GM23338 (cell line): ENCODE measurements around the gene ITIH6. TPM values are rescaled to one million over a fixed set of nuclear protein-coding genes. Genes with fewer than 3 reads are reported as not detected.

Source experiments
- ATAC-seq: fragments of 200-7000 bp; cut with Tn5 transposase; 3 replicates; pipeline ENCODE4 v1.9.1; 2020
- DNase-seq: peaks from one replicate; pipeline ENCODE4 v3.0.0-alpha.2; 2015; ENCODE audit warnings: low spot score
- H2AFZ ChIP-seq: fragments of 200-600 bp; sonication (generic); 2 replicates; pipeline ENCODE4 v1.8.0; 2016; ENCODE audit warnings: antibody characterized with exemption, mild to moderate bottlenecking, moderate library complexity
- H3F3A ChIP-seq: fragments of 200-600 bp; sonication (generic); replicated peaks from 2 replicates; pipeline ENCODE4 v1.8.0; 2017; ENCODE audit warnings: antibody characterized with exemption, mixed run types, low read depth
- H3K27ac ChIP-seq: fragments of 200-600 bp; sonication (generic); 2 replicates; pipeline ENCODE4 v1.6.1; 2016; ENCODE audit warnings: low read depth
- H3K27me3 ChIP-seq: fragments of 200-600 bp; sonication (generic); 2 replicates; pipeline ENCODE4 v1.8.0; 2016; ENCODE audit warnings: mild to moderate bottlenecking, mixed run types, moderate library complexity; ENCODE audit not compliant: insufficient read depth
- H3K36me3 ChIP-seq: fragments of 200-600 bp; sonication (generic); 2 replicates; pipeline ENCODE4 v1.8.0; 2016; ENCODE audit warnings: mild to moderate bottlenecking; ENCODE audit not compliant: insufficient read depth
- H3K4me1 ChIP-seq: fragments of 200-600 bp; sonication (generic); 2 replicates; pipeline ENCODE4 v1.8.0; 2016; ENCODE audit warnings: mild to moderate bottlenecking, moderate library complexity; ENCODE audit not compliant: insufficient read depth
- H3K4me2 ChIP-seq: fragments of 200-600 bp; sonication (generic); 2 replicates; pipeline ENCODE4 v1.7.1; 2017; ENCODE audit warnings: mixed run types
- H3K4me3 ChIP-seq: fragments of 200-600 bp; sonication (generic); 2 replicates; pipeline ENCODE4 v1.6.1; 2016; ENCODE audit warnings: mixed run types
- H3K79me2 ChIP-seq: fragments of 200-600 bp; sonication (generic); replicated peaks from 2 replicates; pipeline ENCODE4 v1.8.0; 2017; ENCODE audit warnings: mild to moderate bottlenecking; ENCODE audit not compliant: insufficient read depth
- H3K9me2 ChIP-seq: fragments of 200-600 bp; sonication (generic); 2 replicates; pipeline ENCODE4 v1.8.0; 2017; ENCODE audit not compliant: insufficient read depth
- H4K20me1 ChIP-seq: fragments of 200-600 bp; sonication (generic); replicated peaks from 2 replicates; pipeline ENCODE4 v1.8.0; 2017; ENCODE audit warnings: mild to moderate bottlenecking; ENCODE audit not compliant: insufficient read depth
- H3K27ac Mint-ChIP-seq: 2 replicates; pipeline ENCODE4 v1.8.0; 2020; ENCODE audit warnings: inconsistent platforms, mild to moderate bottlenecking, moderate library complexity, mixed read lengths
- H3K27me3 Mint-ChIP-seq: 3 replicates; pipeline ENCODE4 v1.8.0; 2022; ENCODE audit warnings: low read depth, mild to moderate bottlenecking, moderate library complexity, mixed read lengths, inconsistent platforms; ENCODE audit not compliant: insufficient read depth, poor library complexity
- H3K36me3 Mint-ChIP-seq: 3 replicates; pipeline ENCODE4 v1.8.0; 2021; ENCODE audit warnings: low read depth, mild to moderate bottlenecking, inconsistent platforms, moderate library complexity, mixed read lengths
- H3K4me1 Mint-ChIP-seq: 3 replicates; pipeline ENCODE4 v1.8.0; 2020; ENCODE audit warnings: mild to moderate bottlenecking, inconsistent platforms, mixed read lengths
- H3K4me3 Mint-ChIP-seq: 3 replicates; pipeline ENCODE4 v1.8.0; 2021; ENCODE audit warnings: moderate library complexity, mild to moderate bottlenecking, inconsistent platforms, mixed read lengths
- H3K9me3 Mint-ChIP-seq: 3 replicates; pipeline ENCODE4 v1.8.0; 2020; ENCODE audit warnings: moderate library complexity, mild to moderate bottlenecking, inconsistent platforms, mixed read lengths
- CREB1 ChIP-seq: fragments of 250-450 bp; sonication (Bioruptor Pico); IDR thresholded peaks from 2 replicates; pipeline ENCODE4 v1.5.0; 2020; ENCODE audit warnings: low read depth, mild to moderate bottlenecking, moderate library complexity
- EZH2 ChIP-seq: fragments of 200-600 bp; sonication (generic); IDR thresholded peaks from one replicate; pipeline ENCODE4 v1.8.0; 2017; ENCODE audit warnings: antibody characterized with exemption, mild to moderate bottlenecking, low read depth; ENCODE audit not compliant: unreplicated experiment
- EZH2phosphoT487 ChIP-seq: fragments of 200-600 bp; sonication (generic); IDR thresholded peaks from one replicate; pipeline ENCODE4 v1.8.1; 2018; ENCODE audit warnings: antibody characterized with exemption; ENCODE audit not compliant: unreplicated experiment
- JUNB ChIP-seq: IDR thresholded peaks from one replicate; pipeline ENCODE4 v1.6.1; 2016; ENCODE audit warnings: antibody characterized with exemption; ENCODE audit not compliant: unreplicated experiment
- POLR2AphosphoS5 ChIP-seq: IDR thresholded peaks from 2 replicates; pipeline ENCODE4 v1.6.1; 2016; ENCODE audit warnings: antibody characterized with exemption, low read depth
- STAT1 ChIP-seq: IDR thresholded peaks from one replicate; pipeline ENCODE4 v1.6.1; 2016; ENCODE audit warnings: antibody characterized with exemption; ENCODE audit not compliant: unreplicated experiment
- ZNF114 ChIP-seq: fragments of 250-450 bp; sonication (Bioruptor Pico); IDR thresholded peaks from 2 replicates; pipeline ENCODE4 v1.5.0; 2020; ENCODE audit warnings: mild to moderate bottlenecking, moderate library complexity
- ZNF331 ChIP-seq: fragments of 250-450 bp; sonication (Bioruptor Pico); IDR thresholded peaks from 2 replicates; pipeline ENCODE4 v1.5.0; 2020; ENCODE audit warnings: low read depth, mild to moderate bottlenecking, moderate library complexity
- polyA plus RNA-seq: library from polyadenylated mRNA; unstranded; fragments of >200 nt; fragmentation: Nextera tagmentation; extraction: Ambion mirVana; gene quantifications from 2 replicates; pipeline ENCODE4 v1.2.1, GENCODE V29; 2016
- total RNA-seq: library from RNA; depleted of rRNA; stranded (reverse); fragments of >200 nt; shearing (Covaris generic); gene quantifications from 2 replicates; pipeline ENCODE4 v1.2.3, GENCODE V29; 2014
- TF ChIP-seq, protein P1 (sequence below), 2 experiments: fragments of 200-600 bp in 1 of 2; sonication (generic) in 1 of 2; conservative IDR thresholded peaks; 2 replicates each; pipeline versions ENCODE4 v1.5.1 to v1.6.1; 2016 to 2017; ENCODE audit warnings: antibody characterized with exemption in 2 of 2, low read depth in 2 of 2, mild to moderate bottlenecking in 2 of 2, moderate library complexity in 1 of 2
- TF ChIP-seq, protein P2 (sequence below): fragments of 250-450 bp; sonication (Bioruptor Pico); IDR thresholded peaks from 2 replicates; pipeline ENCODE4 v1.5.0; 2020; ENCODE audit warnings: mild to moderate bottlenecking, moderate library complexity

The ITIH6 gene
- total and polyA plus RNA-seq, 2 experiments from 2014 or later = not detected

DNA sequence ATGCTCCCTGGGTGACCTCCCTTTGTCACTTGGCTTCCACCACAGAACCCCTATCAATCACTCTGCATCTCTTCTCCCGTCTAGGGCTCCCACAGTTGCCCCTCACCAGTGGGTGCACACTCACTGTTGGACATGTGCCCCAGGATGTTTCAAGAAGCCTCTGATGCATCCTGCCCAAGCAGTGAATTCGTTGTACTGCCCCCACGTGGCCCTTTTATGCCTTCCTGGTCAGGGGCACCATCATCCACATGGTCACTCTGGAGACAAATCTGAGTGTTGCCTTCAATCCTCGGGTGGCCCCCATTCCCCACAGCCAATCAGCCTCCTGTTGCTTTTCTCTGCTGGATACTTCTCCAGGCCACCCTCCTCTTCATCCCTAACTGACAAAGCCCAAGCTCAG, 12.2 kb downstream of the ITIH6 start:
- ATAC-seq (peak; percentile 82), DNase-seq (peak; percentile 41)
- H4K20me1 ChIP-seq = no peaks in the 10 kb centered on the region
- no peaks in the 10 kb centered on the region for H3K79me2 ChIP-seq
- no peaks in the 10 kb centered on the region for H3K36me3 Mint-ChIP-seq
- H3K27ac Mint-ChIP-seq = no peak overlapping the region
- no peak overlapping the region for H3K4me3 ChIP-seq
- H3K4me1 ChIP-seq = no peaks in the 10 kb centered on the region
- H3F3A ChIP-seq = no peaks in the 10 kb centered on the region
- H3K27ac ChIP-seq = no peak overlapping the region
- no peaks in the 10 kb centered on the region for H3K9me2 ChIP-seq
- no peaks in the 10 kb centered on the region for H3K27me3 ChIP-seq
- no peak overlapping the region for H2AFZ ChIP-seq
- H3K27me3 Mint-ChIP-seq = peaks cover 2% of the 10 kb centered on the region
- H3K4me3 Mint-ChIP-seq = no peak overlapping the region
- no peaks in the 10 kb centered on the region; the same call in 2 of the 3 replicates for H3K4me1 Mint-ChIP-seq
- H3K36me3 ChIP-seq = no peaks in the 10 kb centered on the region
- TF ChIP-seq, protein P1, sequence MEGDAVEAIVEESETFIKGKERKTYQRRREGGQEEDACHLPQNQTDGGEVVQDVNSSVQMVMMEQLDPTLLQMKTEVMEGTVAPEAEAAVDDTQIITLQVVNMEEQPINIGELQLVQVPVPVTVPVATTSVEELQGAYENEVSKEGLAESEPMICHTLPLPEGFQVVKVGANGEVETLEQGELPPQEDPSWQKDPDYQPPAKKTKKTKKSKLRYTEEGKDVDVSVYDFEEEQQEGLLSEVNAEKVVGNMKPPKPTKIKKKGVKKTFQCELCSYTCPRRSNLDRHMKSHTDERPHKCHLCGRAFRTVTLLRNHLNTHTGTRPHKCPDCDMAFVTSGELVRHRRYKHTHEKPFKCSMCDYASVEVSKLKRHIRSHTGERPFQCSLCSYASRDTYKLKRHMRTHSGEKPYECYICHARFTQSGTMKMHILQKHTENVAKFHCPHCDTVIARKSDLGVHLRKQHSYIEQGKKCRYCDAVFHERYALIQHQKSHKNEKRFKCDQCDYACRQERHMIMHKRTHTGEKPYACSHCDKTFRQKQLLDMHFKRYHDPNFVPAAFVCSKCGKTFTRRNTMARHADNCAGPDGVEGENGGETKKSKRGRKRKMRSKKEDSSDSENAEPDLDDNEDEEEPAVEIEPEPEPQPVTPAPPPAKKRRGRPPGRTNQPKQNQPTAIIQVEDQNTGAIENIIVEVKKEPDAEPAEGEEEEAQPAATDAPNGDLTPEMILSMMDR (conservative IDR thresholded peaks at IDR 0.05; ENCODE audit: low read depth in 2 of 2) = peak; percentile 44 to 60
- no peak for TF ChIP-seq CREB1 (CRISPR knock-in tag)
- no peak overlapping the region for H3K4me2 ChIP-seq
- no peaks in the 10 kb centered on the region; the same call in 2 of the 3 replicates for H3K9me3 Mint-ChIP-seq

DNA sequence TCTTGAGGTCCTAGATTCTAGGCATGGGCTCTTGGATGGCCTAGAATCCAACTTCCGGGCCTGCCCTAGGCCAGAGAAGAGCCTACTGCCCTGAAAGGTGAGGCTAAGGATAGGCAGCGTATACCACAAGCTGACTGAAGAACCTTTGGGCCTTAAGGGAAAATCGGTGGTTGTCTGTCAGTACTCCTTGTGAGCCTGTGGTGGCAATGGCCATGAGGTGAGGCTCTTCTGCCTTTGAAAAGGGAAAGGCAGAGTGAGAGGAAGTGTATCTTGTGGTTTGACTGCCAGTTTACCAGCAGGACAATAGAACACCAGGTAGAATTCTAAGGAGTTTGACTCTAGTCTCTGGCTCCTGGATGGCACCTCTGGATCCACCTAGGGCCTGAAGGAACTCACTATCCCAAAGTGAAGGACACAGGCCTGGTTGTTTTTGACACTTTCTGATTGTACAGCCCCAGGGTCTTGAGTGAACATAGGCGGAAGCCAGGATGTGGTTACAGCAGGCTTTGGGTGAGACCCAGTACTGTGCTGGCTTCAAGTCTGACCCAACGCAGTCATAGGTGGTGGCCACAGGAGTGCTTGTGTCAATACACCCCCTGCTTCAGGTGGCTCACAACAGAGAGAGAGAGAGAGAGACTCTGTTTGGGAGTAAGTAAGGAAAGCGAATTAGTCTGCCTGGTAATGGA, 20.9 kb downstream of the ITIH6 start:
- no peaks in the 10 kb centered on the region for H3K9me2 ChIP-seq
- H2AFZ ChIP-seq = no peak overlapping the region
- Mint-ChIP-seq H3K36me3 (peaks cover 3% of the 10 kb centered on the region; the same call in 2 of the 3 replicates), H3K9me3 (peaks cover 4% of the 10 kb centered on the region), H3K4me3 (no peak overlapping the region), H3K27me3 (no peaks in the 10 kb centered on the region), H3K4me1 (peaks cover 17% of the 10 kb centered on the region), H3K27ac (no peak overlapping the region)
- H3K27ac ChIP-seq = no peak overlapping the region
- ATAC-seq (no peak), DNase-seq (no peak)
- no peaks in the 10 kb centered on the region for H3K79me2 ChIP-seq
- no peak overlapping the region for H3K4me3 ChIP-seq
- H4K20me1 ChIP-seq = no peaks in the 10 kb centered on the region
- H3K27me3 ChIP-seq = no peaks in the 10 kb centered on the region
- no peaks in the 10 kb centered on the region; the same call in 1 of the 2 replicates for H3K4me1 ChIP-seq
- H3F3A ChIP-seq = no peaks in the 10 kb centered on the region
- H3K36me3 ChIP-seq = no peaks in the 10 kb centered on the region
- H3K4me2 ChIP-seq = no peak overlapping the region
- no peak for TF ChIP-seq EZH2
- no peak for TF ChIP-seq STAT1
- TF ChIP-seq, protein P2, sequence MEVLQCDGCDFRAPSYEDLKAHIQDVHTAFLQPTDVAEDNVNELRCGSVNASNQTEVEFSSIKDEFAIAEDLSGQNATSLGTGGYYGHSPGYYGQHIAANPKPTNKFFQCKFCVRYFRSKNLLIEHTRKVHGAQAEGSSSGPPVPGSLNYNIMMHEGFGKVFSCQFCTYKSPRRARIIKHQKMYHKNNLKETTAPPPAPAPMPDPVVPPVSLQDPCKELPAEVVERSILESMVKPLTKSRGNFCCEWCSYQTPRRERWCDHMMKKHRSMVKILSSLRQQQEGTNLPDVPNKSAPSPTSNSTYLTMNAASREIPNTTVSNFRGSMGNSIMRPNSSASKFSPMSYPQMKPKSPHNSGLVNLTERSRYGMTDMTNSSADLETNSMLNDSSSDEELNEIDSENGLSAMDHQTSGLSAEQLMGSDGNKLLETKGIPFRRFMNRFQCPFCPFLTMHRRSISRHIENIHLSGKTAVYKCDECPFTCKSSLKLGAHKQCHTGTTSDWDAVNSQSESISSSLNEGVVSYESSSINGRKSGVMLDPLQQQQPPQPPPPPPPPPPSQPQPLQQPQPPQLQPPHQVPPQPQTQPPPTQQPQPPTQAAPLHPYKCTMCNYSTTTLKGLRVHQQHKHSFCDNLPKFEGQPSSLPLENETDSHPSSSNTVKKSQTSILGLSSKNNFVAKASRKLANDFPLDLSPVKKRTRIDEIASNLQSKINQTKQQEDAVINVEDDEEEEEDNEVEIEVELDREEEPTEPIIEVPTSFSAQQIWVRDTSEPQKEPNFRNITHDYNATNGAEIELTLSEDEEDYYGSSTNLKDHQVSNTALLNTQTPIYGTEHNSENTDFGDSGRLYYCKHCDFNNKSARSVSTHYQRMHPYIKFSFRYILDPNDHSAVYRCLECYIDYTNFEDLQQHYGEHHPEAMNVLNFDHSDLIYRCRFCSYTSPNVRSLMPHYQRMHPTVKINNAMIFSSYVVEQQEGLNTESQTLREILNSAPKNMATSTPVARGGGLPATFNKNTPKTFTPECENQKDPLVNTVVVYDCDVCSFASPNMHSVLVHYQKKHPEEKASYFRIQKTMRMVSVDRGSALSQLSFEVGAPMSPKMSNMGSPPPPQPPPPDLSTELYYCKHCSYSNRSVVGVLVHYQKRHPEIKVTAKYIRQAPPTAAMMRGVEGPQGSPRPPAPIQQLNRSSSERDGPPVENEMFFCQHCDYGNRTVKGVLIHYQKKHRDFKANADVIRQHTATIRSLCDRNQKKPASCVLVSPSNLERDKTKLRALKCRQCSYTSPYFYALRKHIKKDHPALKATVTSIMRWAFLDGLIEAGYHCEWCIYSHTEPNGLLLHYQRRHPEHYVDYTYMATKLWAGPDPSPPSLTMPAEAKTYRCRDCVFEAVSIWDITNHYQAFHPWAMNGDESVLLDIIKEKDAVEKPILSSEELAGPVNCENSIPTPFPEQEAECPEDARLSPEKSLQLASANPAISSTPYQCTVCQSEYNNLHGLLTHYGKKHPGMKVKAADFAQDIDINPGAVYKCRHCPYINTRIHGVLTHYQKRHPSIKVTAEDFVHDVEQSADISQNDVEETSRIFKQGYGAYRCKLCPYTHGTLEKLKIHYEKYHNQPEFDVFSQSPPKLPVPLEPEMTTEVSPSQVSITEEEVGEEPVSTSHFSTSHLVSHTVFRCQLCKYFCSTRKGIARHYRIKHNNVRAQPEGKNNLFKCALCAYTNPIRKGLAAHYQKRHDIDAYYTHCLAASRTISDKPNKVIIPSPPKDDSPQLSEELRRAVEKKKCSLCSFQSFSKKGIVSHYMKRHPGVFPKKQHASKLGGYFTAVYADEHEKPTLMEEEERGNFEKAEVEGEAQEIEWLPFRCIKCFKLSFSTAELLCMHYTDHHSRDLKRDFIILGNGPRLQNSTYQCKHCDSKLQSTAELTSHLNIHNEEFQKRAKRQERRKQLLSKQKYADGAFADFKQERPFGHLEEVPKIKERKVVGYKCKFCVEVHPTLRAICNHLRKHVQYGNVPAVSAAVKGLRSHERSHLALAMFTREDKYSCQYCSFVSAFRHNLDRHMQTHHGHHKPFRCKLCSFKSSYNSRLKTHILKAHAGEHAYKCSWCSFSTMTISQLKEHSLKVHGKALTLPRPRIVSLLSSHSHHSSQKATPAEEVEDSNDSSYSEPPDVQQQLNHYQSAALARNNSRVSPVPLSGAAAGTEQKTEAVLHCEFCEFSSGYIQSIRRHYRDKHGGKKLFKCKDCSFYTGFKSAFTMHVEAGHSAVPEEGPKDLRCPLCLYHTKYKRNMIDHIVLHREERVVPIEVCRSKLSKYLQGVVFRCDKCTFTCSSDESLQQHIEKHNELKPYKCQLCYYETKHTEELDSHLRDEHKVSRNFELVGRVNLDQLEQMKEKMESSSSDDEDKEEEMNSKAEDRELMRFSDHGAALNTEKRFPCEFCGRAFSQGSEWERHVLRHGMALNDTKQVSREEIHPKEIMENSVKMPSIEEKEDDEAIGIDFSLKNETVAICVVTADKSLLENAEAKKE (CRISPR knock-in tag) = no peak
- TF ChIP-seq ZNF114 (CRISPR knock-in tag) = no peak
- no peak for TF ChIP-seq EZH2phosphoT487
- no peak for TF ChIP-seq POLR2AphosphoS5
- TF ChIP-seq ZNF331 (CRISPR knock-in tag) = no peak
- TF ChIP-seq JUNB = no peak
